Measurements from ENCODE around the gene SSH2.

DNA sequence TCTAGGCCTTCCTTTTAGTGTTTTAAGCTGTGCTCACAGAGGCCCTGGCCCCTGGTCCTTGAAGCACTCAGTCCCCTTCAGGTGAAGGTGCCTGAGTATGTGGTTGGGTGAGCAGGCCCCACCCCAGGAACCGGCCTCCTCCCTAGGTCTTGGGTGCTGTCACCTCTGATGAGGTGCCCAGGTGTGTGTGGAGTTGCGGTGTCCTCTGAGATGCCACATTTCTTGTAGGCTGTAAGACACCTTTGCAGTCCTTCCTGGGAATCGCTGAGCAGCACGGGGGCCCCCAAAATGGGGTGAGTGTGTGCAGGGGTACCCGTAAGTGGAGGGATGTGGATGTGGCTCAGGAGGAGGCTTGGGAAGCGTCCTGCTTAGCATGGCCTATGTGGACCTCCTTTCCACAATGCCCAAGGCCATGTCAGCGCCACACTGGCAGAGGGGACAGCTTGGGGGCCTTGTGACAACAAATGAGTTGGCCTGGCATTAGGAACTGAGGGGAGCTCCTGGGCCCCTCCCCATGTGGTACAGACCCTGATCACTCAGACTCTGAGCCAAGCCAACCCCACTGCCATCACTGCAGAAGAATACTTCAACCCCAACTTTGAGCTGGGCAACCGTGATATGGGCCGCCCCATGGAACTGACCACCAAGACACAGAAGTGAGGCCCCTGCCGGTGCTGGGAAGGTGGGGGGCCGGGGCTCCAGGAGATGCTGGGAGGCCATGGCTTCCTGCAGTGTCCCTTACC lies 318.5 kb downstream of the SSH2 start:
- TF ChIP-seq, protein P1, sequence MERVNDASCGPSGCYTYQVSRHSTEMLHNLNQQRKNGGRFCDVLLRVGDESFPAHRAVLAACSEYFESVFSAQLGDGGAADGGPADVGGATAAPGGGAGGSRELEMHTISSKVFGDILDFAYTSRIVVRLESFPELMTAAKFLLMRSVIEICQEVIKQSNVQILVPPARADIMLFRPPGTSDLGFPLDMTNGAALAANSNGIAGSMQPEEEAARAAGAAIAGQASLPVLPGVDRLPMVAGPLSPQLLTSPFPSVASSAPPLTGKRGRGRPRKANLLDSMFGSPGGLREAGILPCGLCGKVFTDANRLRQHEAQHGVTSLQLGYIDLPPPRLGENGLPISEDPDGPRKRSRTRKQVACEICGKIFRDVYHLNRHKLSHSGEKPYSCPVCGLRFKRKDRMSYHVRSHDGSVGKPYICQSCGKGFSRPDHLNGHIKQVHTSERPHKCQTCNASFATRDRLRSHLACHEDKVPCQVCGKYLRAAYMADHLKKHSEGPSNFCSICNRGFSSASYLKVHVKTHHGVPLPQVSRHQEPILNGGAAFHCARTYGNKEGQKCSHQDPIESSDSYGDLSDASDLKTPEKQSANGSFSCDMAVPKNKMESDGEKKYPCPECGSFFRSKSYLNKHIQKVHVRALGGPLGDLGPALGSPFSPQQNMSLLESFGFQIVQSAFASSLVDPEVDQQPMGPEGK (CRISPR knock-in tag; IDR thresholded peaks at IDR 0.05; ENCODE audit: borderline replicate concordance) = no peak
- TF ChIP-seq ZFP3 (CRISPR knock-in tag; IDR thresholded peaks at IDR 0.05) = no peak
- no peak for TF ChIP-seq ZNF8 (CRISPR knock-in tag; IDR thresholded peaks at IDR 0.05)
- no peak for TF ChIP-seq PPARA (CRISPR knock-in tag; IDR thresholded peaks at IDR 0.05; ENCODE audit: borderline replicate concordance)
- no peak for TF ChIP-seq TCF4 (CRISPR knock-in tag; IDR thresholded peaks at IDR 0.05; ENCODE audit: borderline replicate concordance)
- no peak for TF ChIP-seq ARNTL (CRISPR knock-in tag; IDR thresholded peaks at IDR 0.05; ENCODE audit: borderline replicate concordance, low read depth)
- TF ChIP-seq, protein P2, sequence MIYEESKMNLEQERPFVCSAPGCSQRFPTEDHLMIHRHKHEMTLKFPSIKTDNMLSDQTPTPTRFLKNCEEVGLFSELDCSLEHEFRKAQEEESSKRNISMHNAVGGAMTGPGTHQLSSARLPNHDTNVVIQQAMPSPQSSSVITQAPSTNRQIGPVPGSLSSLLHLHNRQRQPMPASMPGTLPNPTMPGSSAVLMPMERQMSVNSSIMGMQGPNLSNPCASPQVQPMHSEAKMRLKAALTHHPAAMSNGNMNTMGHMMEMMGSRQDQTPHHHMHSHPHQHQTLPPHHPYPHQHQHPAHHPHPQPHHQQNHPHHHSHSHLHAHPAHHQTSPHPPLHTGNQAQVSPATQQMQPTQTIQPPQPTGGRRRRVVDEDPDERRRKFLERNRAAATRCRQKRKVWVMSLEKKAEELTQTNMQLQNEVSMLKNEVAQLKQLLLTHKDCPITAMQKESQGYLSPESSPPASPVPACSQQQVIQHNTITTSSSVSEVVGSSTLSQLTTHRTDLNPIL (CRISPR knock-in tag; IDR thresholded peaks at IDR 0.05; ENCODE audit: low read depth) = no peak
